ENCODE results near the gene FOSL1.

GRCh38 chr11:65915101-65915820 lies 15.1 kb upstream of the FOSL1 start:
- TF ChIP-seq, protein P1, sequence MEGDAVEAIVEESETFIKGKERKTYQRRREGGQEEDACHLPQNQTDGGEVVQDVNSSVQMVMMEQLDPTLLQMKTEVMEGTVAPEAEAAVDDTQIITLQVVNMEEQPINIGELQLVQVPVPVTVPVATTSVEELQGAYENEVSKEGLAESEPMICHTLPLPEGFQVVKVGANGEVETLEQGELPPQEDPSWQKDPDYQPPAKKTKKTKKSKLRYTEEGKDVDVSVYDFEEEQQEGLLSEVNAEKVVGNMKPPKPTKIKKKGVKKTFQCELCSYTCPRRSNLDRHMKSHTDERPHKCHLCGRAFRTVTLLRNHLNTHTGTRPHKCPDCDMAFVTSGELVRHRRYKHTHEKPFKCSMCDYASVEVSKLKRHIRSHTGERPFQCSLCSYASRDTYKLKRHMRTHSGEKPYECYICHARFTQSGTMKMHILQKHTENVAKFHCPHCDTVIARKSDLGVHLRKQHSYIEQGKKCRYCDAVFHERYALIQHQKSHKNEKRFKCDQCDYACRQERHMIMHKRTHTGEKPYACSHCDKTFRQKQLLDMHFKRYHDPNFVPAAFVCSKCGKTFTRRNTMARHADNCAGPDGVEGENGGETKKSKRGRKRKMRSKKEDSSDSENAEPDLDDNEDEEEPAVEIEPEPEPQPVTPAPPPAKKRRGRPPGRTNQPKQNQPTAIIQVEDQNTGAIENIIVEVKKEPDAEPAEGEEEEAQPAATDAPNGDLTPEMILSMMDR (IDR thresholded peaks at IDR 0.05; ENCODE audit: insufficient read depth, low read length, poor library complexity, severe bottlenecking), result no peak
- no peak for TF ChIP-seq EZH2phosphoT487 (conservative IDR thresholded peaks at IDR 0.05; ENCODE audit: low read length)
